ENCODE data around the gene PARD6B. TPM values are rescaled to one million over a fixed set of nuclear protein-coding genes. Genes with fewer than 3 reads are reported as not detected.

The PARD6B gene
- total and polyA plus RNA-seq, 2 of the 13 experiments (the other 11 are each of a cell fraction or from before 2014, with no cell fraction given): 6.9 to 22.2 TPM

GRCh38 chr20:50744143-50744792 lies 12.9 kb downstream of the PARD6B start (continued):
- peak; percentile 45; the same call in 1 of the 2 replicates for TF ChIP-seq ZHX2 (IDR thresholded peaks at IDR 0.05; ENCODE audit: low read depth)
- no peak for TF ChIP-seq ZHX2 (CRISPR knock-in tag; IDR thresholded peaks at IDR 0.05; ENCODE audit: borderline replicate concordance)
- peak; percentile 48; the same call in 1 of the 2 replicates for TF ChIP-seq HNF1A (IDR thresholded peaks at IDR 0.05; ENCODE audit: low read depth)
- TF ChIP-seq HNF1A (CRISPR knock-in tag; IDR thresholded peaks at IDR 0.05; ENCODE audit: borderline replicate concordance): 0 out of 2 replicates have a peak, but pooled peaks have one; percentile 54
- TF ChIP-seq ATF2 (CRISPR knock-in tag; IDR thresholded peaks at IDR 0.05): peak; percentile 65; the same call in 1 of the 2 replicates
- no peak for TF ChIP-seq DZIP1 (CRISPR knock-in tag; IDR thresholded peaks at IDR 0.05)
- TF ChIP-seq NFKBIZ (CRISPR knock-in tag; IDR thresholded peaks at IDR 0.05): peak; percentile 50; the same call in 1 of the 2 replicates
- TF ChIP-seq ZNF510 (CRISPR knock-in tag; IDR thresholded peaks at IDR 0.05; ENCODE audit: low read depth): 0 out of 2 replicates have a peak, but pooled peaks have one; percentile 21
- TF ChIP-seq ZNF562 (CRISPR knock-in tag; IDR thresholded peaks at IDR 0.05; ENCODE audit: borderline replicate concordance): no peak
- no peak for TF ChIP-seq DR1 (CRISPR knock-in tag; IDR thresholded peaks at IDR 0.05)
- peak; percentile 93; the same call in 1 of the 2 replicates for TF ChIP-seq ZMYM3 (CRISPR knock-in tag; IDR thresholded peaks at IDR 0.05)
- peak; percentile 76; the same call in 1 of the 2 replicates for TF ChIP-seq ZNF143 (CRISPR knock-in tag; IDR thresholded peaks at IDR 0.05)
- TF ChIP-seq JARID2 (CRISPR knock-in tag; IDR thresholded peaks at IDR 0.05; ENCODE audit: insufficient replicate concordance): peak; percentile 85
- TF ChIP-seq STAG1 (CRISPR knock-in tag; IDR thresholded peaks at IDR 0.05): peak; percentile 77
- TF ChIP-seq TOE1 (CRISPR knock-in tag; IDR thresholded peaks at IDR 0.05): peak; percentile 89; the same call in 1 of the 2 replicates

Data from HepG2 (cell line).